AG04449 (cell line): Measurements from ENCODE around the gene PSMB8.
"Not testable (repeated sequence)": the region's sequence is repeated elsewhere in the genome, so short reads cannot be mapped to it uniquely, and the experiment has no call there.

Experiments
- CTCF ChIA-PET: fragments of 350-600 bp; formaldehyde crosslinking; extraction: SDS; loops from one replicate; lab custom pipeline; 2021; ENCODE audit warnings: antibody characterized with exemption; lab: Yijun Ruan, JAX
- POLR2A ChIA-PET: fragments of 400-600, 350-600 bp; formaldehyde crosslinking; extraction: SDS; loops from one replicate; lab custom pipeline; 2020; ENCODE audit warnings: antibody characterized with exemption, inconsistent platforms; lab: Yijun Ruan, JAX
- DNase-seq: peaks from one replicate; pipeline ENCODE4 v3.0.0-alpha.2; 2010; ENCODE audit warnings: low read depth, low spot score
- H3K4me3 ChIP-seq: 2 replicates; pipeline ENCODE4 v1.5.1; 2011; ENCODE audit warnings: low read depth, mild to moderate bottlenecking, control low read depth, low read length
- TF ChIP-seq, protein P1 (sequence below): IDR thresholded peaks from one replicate; pipeline ENCODE4 v1.5.1; 2011; ENCODE audit warnings: mild to moderate bottlenecking, moderate library complexity, low read length, control low read depth, inconsistent platforms; ENCODE audit not compliant: insufficient read depth; ENCODE audit errors: missing control alignments

Gene PSMB8

DNA sequence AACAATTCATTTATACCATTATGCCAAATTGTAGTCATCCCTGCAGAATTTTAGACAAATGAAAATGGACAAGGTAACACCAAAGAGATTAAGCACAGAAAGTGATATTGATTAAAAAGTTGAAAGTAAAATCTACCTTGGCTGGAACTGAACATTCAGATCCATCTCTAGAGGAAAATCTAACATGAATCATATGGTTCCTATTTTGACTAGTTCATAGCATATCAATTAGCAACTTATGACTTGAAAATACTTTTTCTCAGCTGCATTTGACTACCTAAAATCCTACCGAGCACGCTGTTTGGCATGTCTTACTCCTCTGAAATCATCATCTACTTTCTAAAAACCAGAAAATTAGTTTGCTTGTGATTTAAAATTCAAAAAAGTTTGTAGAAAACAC, 32.8 kb upstream of the PSMB8 start:
- H3K4me3 ChIP-seq = no peak overlapping the region
- ChIA-PET POLR2A (no interaction called here), CTCF (interaction anchor here (0.6 to 18.1 kb wide), 9 partner anchors 9 to 108 kb away, joined by 3 to 402 read pairs (median 4); partner anchors contain the start of genes HLA-DMA, PSMB8 and TAP2)
- DNase-seq = no peak
- TF ChIP-seq, protein P1, sequence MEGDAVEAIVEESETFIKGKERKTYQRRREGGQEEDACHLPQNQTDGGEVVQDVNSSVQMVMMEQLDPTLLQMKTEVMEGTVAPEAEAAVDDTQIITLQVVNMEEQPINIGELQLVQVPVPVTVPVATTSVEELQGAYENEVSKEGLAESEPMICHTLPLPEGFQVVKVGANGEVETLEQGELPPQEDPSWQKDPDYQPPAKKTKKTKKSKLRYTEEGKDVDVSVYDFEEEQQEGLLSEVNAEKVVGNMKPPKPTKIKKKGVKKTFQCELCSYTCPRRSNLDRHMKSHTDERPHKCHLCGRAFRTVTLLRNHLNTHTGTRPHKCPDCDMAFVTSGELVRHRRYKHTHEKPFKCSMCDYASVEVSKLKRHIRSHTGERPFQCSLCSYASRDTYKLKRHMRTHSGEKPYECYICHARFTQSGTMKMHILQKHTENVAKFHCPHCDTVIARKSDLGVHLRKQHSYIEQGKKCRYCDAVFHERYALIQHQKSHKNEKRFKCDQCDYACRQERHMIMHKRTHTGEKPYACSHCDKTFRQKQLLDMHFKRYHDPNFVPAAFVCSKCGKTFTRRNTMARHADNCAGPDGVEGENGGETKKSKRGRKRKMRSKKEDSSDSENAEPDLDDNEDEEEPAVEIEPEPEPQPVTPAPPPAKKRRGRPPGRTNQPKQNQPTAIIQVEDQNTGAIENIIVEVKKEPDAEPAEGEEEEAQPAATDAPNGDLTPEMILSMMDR = no peak

DNA sequence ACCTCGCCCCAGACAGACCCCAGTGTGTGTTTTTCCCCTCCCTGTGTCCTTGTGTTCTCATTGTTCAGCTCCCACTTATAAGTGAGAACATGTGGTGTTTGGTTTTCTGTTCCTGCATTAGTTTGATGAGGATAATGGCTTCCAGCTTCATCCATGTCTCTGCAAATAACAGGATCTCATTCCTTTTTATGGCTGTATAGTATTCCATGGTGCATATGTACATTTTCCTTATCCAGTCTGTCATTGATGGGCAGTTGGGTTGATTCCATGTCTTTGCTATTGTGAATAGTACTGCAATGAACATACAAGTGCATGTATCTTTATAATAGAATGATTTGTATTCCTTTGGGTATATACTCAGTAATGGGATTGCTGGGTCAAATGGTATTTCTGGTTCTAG, 30.1 kb upstream of the PSMB8 start:
- CTCF ChIA-PET = interaction anchor here (18.1 kb wide), 1 partner anchor 32 kb away, joined by 402 read pairs; the partner anchor contains the start of genes PSMB8 and TAP2
- POLR2A ChIA-PET, H3K4me3 ChIP-seq, DNase-seq: not testable (repeated sequence)

DNA sequence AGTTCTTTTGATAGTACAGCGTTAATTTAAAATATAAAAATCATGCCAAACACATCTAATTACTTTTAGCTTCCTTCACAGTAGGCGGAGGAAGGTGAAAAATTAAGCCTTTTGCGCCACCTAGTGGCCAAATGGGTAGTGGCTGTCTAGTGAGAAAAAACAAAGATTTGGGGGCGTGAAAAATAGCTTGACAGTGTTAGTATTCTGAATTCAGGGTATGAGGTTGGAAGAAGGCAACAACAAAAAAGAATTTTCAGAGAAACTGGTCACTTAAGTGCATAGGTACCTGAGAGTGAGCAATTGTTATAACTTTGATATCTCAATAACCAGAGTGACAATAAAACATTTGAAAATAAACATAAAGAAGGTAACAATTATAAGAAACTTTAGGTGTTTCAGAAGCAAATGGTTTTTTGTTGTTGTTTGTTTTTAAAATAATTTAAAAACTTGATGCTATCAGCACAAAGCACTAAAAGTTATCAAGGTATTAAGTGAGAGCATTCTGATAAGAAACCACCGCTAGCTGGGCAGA, 24.5 kb upstream of the PSMB8 start:
- TF ChIP-seq, protein P1 = peak; percentile 70
- ChIA-PET POLR2A (interaction anchor here (0.7 to 1.8 kb wide), 3 partner anchors 13 to 30 kb away, joined by 3 to 5 read pairs (median 4); partner anchors contain the start of genes PSMB9, TAP1 and TAP2), CTCF (interaction anchor here (0.6 to 18.1 kb wide), 67 partner anchors 8 to 463 kb away, joined by 3 to 402 read pairs (median 4); partner anchors contain the start of genes BRD2, HLA-DMA, HLA-DRA and PSMB8)
- DNase-seq = no peak
- H3K4me3 ChIP-seq = no peak overlapping the region

DNA sequence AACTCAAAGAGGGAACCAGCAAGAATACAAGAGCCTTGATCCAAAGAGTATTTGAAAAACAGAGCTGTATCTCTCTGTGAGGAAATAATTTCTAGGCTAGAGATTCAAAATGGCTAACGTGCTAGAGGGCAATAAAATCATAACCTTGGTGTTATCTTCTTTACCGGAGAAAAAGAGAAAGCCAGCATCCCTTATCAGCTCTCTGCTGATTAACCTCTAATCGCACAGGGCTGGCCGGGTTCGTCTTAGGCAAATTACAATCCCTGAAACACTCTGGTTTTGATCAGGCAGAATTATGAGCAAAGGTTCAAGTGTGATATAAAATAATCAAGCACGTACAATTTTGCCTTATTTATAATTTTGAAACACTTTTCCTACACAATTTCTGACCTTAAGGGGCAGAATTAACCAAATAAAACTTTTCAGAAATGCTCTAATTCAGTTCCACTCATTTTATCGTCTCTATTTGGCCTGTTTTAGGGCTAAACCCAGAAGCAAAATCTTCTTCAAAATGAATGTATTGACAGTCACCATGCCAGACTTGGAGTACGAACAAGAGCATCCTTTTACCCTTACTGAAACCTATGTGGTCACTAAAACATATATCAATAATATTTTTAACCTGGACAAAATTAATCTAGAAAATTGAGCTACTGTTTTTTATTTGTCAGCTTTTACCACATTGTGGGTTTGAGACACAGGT, 23.9 kb upstream of the PSMB8 start:
- H3K4me3 ChIP-seq = no peak overlapping the region
- TF ChIP-seq, protein P1 = no peak
- no peak for DNase-seq
- ChIA-PET CTCF (interaction anchor here (0.6 to 18.1 kb wide), 64 partner anchors 9 to 462 kb away, joined by 3 to 402 read pairs (median 4); partner anchors contain the start of genes BRD2, HLA-DMA, PSMB8 and PSMB9), POLR2A (interaction anchor here (0.7 to 1.8 kb wide), 3 partner anchors 12 to 30 kb away, joined by 3 to 5 read pairs (median 4); partner anchors contain the start of genes PSMB9, TAP1 and TAP2)

DNA sequence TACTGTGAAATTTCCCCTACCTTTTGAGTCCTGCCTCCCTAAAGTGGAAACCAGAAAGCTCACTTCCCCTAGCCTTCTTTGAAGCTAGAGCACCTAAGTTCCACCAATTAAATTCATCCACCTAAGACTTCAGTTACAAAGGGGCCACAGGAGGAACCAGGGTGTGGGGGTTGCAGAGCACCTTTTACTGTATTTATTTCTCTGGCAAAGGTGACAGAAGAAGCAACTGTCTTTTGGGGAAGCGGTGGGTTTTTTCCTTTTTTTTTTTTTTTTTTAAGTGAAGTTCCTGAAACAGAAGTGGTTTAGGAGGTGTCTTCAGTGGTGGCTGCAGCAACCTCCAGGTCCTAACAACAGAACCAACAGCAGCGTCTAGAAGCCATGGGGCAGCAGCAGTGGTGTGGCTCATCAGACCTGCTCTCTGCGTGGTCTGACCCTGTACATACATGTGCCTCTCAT, 23.2 kb upstream of the PSMB8 start:
- no peak for DNase-seq
- TF ChIP-seq, protein P1 = no peak
- no peak overlapping the region for H3K4me3 ChIP-seq
- ChIA-PET CTCF (interaction anchor here (0.9 to 18.1 kb wide), 26 partner anchors 9 to 457 kb away, joined by 3 to 402 read pairs (median 12); partner anchors contain the start of genes BRD2, HLA-DMA, PSMB8 and PSMB9), POLR2A (interaction anchor here (1.8 kb wide), 1 partner anchor 29 kb away, joined by 5 read pairs; the partner anchor contains the start of gene TAP2)

DNA sequence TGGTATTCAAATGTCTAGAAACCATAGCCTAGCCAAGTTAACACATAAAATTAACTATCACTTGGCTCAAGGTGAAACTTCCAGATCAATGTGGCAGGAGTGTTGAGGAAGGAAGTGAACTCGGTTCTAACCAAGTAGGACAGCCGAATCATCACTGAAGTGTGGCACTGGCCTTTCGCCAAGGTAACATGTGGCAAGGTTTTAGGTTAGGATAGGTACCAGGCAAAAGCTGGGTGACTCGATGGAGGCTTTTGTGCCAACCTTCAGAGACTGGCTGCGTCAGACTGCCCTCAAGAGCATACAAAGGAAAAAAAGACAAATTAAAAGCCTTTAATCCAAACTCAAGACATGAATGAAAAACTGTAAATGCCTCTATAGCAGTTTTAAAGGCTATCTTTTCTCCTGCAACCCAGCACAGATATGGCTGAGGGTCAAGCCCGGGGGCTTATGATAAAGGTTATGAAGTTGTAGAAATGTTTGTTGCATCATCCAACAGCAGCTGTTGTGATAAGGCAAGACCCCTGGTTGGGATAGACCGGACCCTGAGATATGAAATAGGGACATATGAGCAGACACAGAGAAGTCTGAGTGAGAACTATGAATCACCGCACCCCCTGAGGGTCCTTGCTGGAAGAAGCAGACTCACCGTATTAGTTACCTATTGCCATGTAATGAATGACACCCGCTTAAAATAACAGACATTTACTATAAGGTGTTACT, 22.0 kb upstream of the PSMB8 start:
- POLR2A ChIA-PET = no interaction called here
- DNase-seq = no peak
- TF ChIP-seq, protein P1 = no peak
- CTCF ChIA-PET = interaction anchor here (1.0 to 18.1 kb wide), 4 partner anchors 8 to 46 kb away, joined by 3 to 402 read pairs (median 102); partner anchors contain the start of genes PSMB8, PSMB9, TAP1 and TAP2
- H3K4me3 ChIP-seq = no peak overlapping the region
